GM21390 (cell line): ENCODE data around the gene NPC1L1.

Experiments
- ATAC-seq: cut with Tn5 transposase; IDR thresholded peaks from one replicate; pipeline ENCODE4 v1.9.1; 2021; ENCODE audit not compliant: unreplicated experiment

Gene NPC1L1

DNA sequence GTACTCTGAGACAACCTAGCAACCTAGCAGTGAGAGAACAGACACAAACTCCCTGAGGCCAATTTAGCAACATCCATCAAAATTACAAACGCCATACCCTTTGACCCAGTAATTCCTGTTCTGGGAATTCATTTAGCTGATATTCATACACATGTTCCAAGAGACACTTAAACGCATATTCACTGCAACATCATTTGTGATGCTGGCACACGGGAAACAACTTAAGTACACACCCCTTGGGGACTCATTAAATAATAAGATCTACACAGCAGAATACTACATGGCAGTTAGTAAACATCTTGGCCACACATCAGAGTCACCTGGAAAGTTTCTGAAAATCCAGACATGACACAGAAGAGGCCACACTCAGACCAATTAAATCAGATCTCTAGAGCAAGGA lies 68.3 kb downstream of the NPC1L1 start:
- ATAC-seq: no peak

DNA sequence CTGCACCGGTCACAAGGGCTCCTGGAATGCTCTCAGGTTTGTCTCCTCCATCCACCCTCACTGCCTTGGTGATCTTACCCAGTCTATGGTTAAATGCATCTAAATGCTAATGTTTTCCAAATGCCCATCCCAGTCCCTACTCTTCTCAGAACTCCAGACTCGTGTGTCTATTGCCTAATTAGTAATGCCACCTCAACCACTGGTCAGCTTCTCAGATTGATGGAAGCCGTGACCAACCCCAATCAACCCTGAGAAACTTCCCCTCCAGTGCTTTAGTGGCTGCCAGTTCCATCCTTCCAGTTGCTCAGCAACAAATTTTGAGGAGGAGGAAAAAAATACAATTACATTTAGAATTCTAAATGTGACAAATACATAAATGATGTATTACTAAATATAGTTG lies 69.3 kb downstream of the NPC1L1 start:
- ATAC-seq: no peak

DNA sequence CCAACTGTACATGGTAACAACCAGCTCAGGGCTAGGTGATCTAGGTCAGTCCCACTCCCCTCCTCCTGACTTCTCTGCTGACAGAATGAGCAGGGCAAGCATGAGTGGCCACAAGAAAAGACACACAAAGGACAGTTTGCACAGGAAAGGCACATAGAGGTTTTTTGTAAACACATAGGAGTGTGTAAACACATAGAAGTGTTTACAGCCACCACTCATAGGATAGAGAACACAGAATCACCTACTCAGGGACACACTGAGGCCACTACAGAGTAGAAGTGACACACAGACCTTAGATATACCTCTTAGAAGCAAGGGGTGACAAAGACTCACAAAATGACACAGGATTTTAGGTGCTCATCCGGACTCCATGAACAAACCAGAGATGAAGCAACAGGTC lies 69.7 kb downstream of the NPC1L1 start:
- no peak for ATAC-seq

DNA sequence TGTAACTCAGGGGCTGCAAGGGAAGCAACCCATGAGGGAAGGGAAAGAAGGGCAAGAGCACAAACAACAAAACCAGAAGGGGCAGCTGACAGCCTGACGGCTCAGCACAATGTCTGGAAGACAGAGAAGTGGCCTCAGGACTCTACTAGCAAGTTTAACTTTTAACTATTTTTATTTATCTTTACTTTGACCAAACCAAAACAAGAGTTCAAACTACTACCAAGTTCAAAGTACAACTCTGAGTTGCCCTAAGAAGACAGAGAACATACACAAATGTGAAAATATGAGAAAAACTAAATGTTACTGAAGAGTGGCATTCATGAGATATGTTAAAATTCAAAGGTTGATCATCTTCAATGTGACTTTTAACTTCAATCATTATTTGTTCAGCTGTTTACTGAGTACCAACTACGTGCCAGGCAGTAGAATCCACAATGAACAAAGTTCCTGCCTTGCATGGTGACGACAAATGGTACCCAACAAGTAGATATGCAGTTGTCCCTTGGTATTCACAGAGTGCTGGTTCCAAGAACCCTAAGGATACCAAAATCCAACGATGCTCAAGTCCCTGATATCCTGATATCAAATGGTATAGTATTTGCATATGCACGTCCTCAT lies 70.4 kb downstream of the NPC1L1 start:
- ATAC-seq: no peak

DNA sequence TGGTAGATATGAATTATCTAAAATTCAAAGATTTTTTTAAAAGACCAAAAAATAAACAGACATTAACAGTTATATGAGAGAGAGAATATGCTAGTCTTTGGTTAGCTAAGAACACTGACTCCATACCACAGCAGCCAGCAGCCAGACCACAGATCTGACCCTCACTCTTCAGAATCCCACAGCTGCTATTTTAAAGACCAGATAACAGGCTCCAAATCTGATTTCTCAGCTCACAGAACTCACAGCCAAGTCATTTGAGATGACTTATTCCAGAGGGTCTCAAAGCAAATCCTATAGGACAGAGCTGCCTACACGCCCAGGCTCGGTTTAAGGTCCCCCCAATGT lies 71.0 kb downstream of the NPC1L1 start:
- no peak for ATAC-seq

DNA sequence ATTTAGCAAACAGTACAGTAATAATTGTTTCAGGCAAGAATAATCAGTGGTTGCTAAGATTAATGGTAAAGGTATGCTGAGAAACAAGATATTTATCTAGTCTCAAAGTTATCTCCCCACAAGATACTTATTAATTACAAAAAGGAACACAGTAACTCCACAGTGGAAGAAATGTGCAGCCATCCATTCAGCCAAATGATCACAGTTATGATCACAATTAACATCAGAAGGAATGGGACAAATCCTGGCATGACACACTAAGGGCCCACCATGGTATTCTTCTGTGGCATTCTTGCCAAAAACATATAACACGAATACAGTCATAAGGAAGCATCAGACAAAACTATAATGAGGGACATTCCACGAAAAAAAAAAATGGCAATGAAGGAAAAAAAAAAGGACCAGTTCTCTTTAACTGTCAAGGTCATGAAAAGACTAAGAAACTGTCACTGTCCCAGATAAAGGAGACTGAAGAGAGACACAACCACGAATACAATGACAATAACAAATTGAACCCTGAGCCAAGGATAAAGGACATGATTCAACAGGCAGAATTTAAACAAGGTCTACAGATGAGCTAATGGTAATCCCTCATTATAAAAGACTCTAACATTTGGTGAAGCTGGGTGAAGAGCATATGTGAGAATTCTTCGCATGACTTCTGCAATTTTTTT lies 71.5 kb downstream of the NPC1L1 start:
- no peak for ATAC-seq

DNA sequence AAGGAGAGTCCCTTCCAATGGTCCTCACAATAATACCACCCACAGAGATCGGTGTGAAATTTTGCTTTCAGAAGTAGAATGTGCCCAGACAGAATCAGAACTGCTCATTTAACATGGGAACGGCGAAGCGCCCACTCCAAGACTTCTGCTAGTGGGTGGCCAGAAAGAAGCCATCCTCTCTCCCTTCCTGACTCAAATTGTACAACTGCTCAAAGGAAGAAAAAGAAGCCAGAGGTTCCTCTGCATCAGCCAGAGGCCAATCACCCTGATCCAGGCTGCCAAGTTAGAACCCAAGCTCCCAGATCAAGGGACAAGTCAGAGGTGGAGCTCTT lies 73.9 kb downstream of the NPC1L1 start:
- ATAC-seq: no peak

DNA sequence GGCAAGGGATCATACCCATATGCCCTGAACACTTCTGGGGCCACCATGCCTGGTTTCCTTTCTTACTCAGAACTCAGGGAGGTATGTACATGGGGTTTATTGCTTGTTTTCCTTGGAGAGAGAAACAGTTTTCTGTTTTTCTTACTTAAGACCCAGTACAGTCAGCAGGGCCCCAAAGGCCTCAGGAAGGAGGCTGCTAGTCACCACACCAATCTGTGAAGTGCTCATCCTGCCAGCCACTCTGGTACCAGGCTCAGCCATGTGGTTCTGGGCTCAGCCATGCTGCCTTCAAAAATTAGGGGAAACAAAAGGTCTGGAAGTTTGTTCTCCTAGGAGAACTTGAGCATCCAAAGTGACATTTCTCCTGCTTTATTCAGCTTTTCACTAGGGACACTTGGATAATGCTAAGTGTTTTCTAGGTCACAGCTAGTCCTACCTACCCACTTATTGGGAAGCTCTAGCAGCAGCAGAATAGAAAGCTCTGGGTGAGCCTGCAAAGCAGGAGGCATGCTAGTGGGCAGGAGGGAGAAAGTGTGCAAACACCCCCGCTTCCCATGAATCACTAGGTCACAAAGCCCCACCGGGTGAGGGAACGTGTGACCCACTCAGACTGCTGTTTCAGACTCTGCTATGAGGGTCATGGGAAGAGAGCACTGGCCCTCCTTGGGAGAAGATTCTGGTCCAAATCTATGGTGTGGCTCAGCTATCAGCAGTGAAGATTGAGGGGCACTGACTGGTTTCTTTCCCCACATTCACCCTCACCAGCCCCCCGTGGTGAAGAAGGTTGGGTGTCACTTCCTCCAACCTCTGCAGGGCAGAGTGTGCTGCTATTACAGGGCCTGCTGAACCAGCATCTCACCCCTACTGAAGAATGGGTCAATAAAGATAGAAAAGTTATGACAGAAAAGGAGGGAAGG lies 74.6 kb downstream of the NPC1L1 start:
- ATAC-seq: no peak

DNA sequence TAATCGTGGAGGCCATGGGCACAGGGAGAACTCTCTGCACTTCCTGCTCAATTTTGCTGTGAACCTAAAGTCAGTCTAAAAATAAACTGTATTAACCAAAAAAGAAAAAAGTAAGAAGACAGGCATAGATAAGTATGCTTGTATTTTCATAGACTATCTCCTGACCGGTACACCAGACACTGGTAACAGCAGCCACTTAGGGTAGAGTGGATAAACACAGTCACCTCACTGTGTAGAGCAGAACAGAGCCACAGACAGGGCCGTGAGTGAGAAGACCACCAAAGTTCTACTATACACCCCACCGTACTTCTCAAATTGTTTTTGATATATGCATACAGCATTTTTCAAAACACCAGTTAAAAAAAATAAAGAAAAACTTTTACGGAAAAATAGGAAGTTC lies 75.6 kb downstream of the NPC1L1 start:
- no peak for ATAC-seq

DNA sequence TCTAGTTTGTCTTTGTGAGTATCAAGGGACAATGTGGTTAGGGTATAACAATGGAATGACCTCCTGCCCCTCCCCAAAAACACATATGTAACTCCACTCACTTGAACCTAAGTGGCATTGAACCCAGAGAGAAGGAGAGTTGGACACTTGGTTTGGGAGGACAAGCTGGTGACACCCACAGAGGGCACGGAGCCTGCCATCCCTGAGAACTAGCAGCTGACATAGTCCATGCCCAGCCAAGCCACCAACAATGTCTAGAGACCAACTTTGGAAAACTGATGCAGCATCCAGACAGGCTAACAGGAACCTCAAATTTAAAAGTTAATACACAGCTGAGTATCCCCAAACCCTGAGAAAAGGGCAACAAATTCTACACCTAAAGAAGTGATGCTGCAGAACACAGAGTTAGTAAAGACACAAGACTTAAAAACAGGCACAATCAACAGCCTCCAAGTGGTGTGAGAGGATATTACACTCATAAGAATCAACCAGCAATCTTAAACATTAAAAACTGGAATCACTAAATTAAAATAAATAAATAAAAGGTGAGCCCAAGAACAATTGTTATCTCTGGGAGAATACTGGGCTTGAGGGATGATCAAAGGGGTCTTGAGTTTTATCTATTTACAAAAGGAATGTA lies 77.8 kb downstream of the NPC1L1 start:
- no peak for ATAC-seq
